Mucosa of stomach (tissue), 1 donor: Measurements from ENCODE around the gene NEURL4.
"Not testable (repeated sequence)": the region's sequence is repeated elsewhere in the genome, so short reads cannot be mapped to it uniquely, and the experiment has no call there.

Source experiments
- H3K27me3 ChIP-seq: one replicate; pipeline ENCODE4 v1.7.0; 2013; ENCODE audit warnings: mild to moderate bottlenecking, low read length; ENCODE audit not compliant: control insufficient read depth, insufficient read depth
- H3K36me3 ChIP-seq: one replicate; pipeline ENCODE4 v1.7.0; 2013; ENCODE audit warnings: low read length; ENCODE audit not compliant: control insufficient read depth, insufficient read depth
- H3K4me1 ChIP-seq: one replicate; pipeline ENCODE4 v1.7.0; 2013; ENCODE audit warnings: mild to moderate bottlenecking, low read length; ENCODE audit not compliant: control insufficient read depth, insufficient read depth
- H3K4me3 ChIP-seq: one replicate; pipeline ENCODE4 v1.7.0; 2013; ENCODE audit warnings: low read length
- H3K9ac ChIP-seq: one replicate; pipeline ENCODE4 v1.7.0; 2013; ENCODE audit warnings: mild to moderate bottlenecking, low read length, moderate library complexity
- H3K9me3 ChIP-seq: one replicate; pipeline ENCODE4 v1.7.0; 2013; ENCODE audit warnings: mild to moderate bottlenecking, low read length, moderate library complexity; ENCODE audit not compliant: control insufficient read depth
- donor health status: Pancreatic carcinoma.

NEURL4 gene

GRCh38 chr17:7328840-7329373 is at the start of gene NEURL4:
TSS of gene NEURL4 (minus strand) at chr17:7329335. CDS start at chr17:7329312, 23 bp downstream.
- H3K9ac ChIP-seq: peak within 1 kb of the TSS; percentile 79
- H3K9me3 ChIP-seq: no peaks in the 10 kb centered on the region
- H3K4me1 ChIP-seq: peaks cover 6% of the 10 kb centered on the region
- H3K4me3 ChIP-seq: peak within 1 kb of the TSS; percentile 95
- H3K36me3 ChIP-seq: peaks cover 8% of the 10 kb centered on the region
- no peaks in the 10 kb centered on the region for H3K27me3 ChIP-seq

GRCh38 chr17:7374353-7374752 is 45.2 kb upstream of the NEURL4 start:
- Histone ChIP-seq H3K9me3 (no peaks in the 10 kb centered on the region), H3K9ac (no peak overlapping the region), H3K36me3 (no peaks in the 10 kb centered on the region), H3K4me3 (no peak overlapping the region), H3K27me3 (peaks cover 5% of the 10 kb centered on the region), H3K4me1 (no peaks in the 10 kb centered on the region)

- Histone ChIP-seq H3K4me1 (no peaks in the 10 kb centered on the region), H3K27me3 (peaks cover 6% of the 10 kb centered on the region), H3K9me3 (no peaks in the 10 kb centered on the region), H3K36me3 (no peaks in the 10 kb centered on the region), H3K4me3 (no peak overlapping the region), H3K9ac (no peak overlapping the region)
Observed at GRCh38 chr17:7370853-7371252, 41.7 kb upstream of the NEURL4 start.

- Histone ChIP-seq H3K27me3 (peaks cover 6% of the 10 kb centered on the region), H3K4me3 (no peak overlapping the region), H3K9ac (no peak overlapping the region), H3K36me3 (no peaks in the 10 kb centered on the region), H3K4me1 (no peaks in the 10 kb centered on the region), H3K9me3 (no peaks in the 10 kb centered on the region)
Observed at GRCh38 chr17:7369825-7370224, 40.7 kb upstream of the NEURL4 start.

GRCh38 chr17:7368599-7368994 is 39.5 kb upstream of the NEURL4 start:
- not testable (repeated sequence) for H3K4me3 ChIP-seq, H3K9me3 ChIP-seq, H3K27me3 ChIP-seq, H3K4me1 ChIP-seq, H3K36me3 ChIP-seq, H3K9ac ChIP-seq

- no peak overlapping the region for H3K4me3 ChIP-seq
- no peaks in the 10 kb centered on the region for H3K4me1 ChIP-seq
- no peaks in the 10 kb centered on the region for H3K9me3 ChIP-seq
- no peak overlapping the region for H3K9ac ChIP-seq
- H3K36me3 ChIP-seq: no peaks in the 10 kb centered on the region
- H3K27me3 ChIP-seq: peaks cover 6% of the 10 kb centered on the region
Observed at GRCh38 chr17:7367918-7368598, 38.9 kb upstream of the NEURL4 start.

GRCh38 chr17:7367083-7367482 is 37.9 kb upstream of the NEURL4 start:
- Histone ChIP-seq H3K9ac (no peak overlapping the region), H3K4me3 (no peak overlapping the region), H3K9me3 (no peaks in the 10 kb centered on the region), H3K36me3 (no peaks in the 10 kb centered on the region), H3K27me3 (peaks cover 7% of the 10 kb centered on the region), H3K4me1 (no peaks in the 10 kb centered on the region)

- H3K4me3 ChIP-seq, H3K9ac ChIP-seq, H3K36me3 ChIP-seq, H3K27me3 ChIP-seq, H3K4me1 ChIP-seq, H3K9me3 ChIP-seq: not testable (repeated sequence)
Observed at GRCh38 chr17:7365963-7366362, 36.8 kb upstream of the NEURL4 start.

GRCh38 chr17:7363311-7363710 is 34.2 kb upstream of the NEURL4 start:
- H3K36me3 ChIP-seq: no peaks in the 10 kb centered on the region
- no peaks in the 10 kb centered on the region for H3K4me1 ChIP-seq
- H3K4me3 ChIP-seq: no peak overlapping the region
- H3K27me3 ChIP-seq: peaks cover 3% of the 10 kb centered on the region
- H3K9me3 ChIP-seq: no peaks in the 10 kb centered on the region
- H3K9ac ChIP-seq: no peak overlapping the region

- no peaks in the 10 kb centered on the region for H3K36me3 ChIP-seq
- H3K9me3 ChIP-seq: no peaks in the 10 kb centered on the region
- H3K4me1 ChIP-seq: no peaks in the 10 kb centered on the region
- H3K27me3 ChIP-seq: peaks cover 3% of the 10 kb centered on the region
- H3K9ac ChIP-seq: no peak overlapping the region
- H3K4me3 ChIP-seq: no peak overlapping the region
Observed at GRCh38 chr17:7361906-7362305, 32.8 kb upstream of the NEURL4 start.

GRCh38 chr17:7357381-7357780 is 28.2 kb upstream of the NEURL4 start:
- H3K27me3 ChIP-seq: peaks cover 8% of the 10 kb centered on the region
- no peak overlapping the region for H3K9ac ChIP-seq
- H3K4me1 ChIP-seq: peaks cover 40% of the 10 kb centered on the region

GRCh38 chr17:7356756-7357155 is 27.6 kb upstream of the NEURL4 start:
- no peak overlapping the region for H3K4me3 ChIP-seq
- H3K4me1 ChIP-seq: peaks cover 41% of the 10 kb centered on the region
- H3K27me3 ChIP-seq: peaks cover 6% of the 10 kb centered on the region
- no peaks in the 10 kb centered on the region for H3K36me3 ChIP-seq
- H3K9ac ChIP-seq: no peak overlapping the region
- H3K9me3 ChIP-seq: no peaks in the 10 kb centered on the region

More at GRCh38 chr17:7357381-7357780, 28.2 kb upstream of the NEURL4 start:
- Histone ChIP-seq H3K9me3 (no peaks in the 10 kb centered on the region), H3K36me3 (no peaks in the 10 kb centered on the region), H3K4me3 (no peak overlapping the region)
